Measurements from ENCODE around the gene TNRC6A.

- TF ChIP-seq GATA3 (IDR thresholded peaks at IDR 0.05; ENCODE audit: low read depth, low read length): no peak
- TF ChIP-seq GATA2 (IDR thresholded peaks at IDR 0.05; ENCODE audit: low read depth, low read length): no peak
These were observed 18.8 kb downstream of the TNRC6A start for GRCh38 chr16:24748242-24748641.
